ENCODE results near the gene KCTD12.

- TF ChIP-seq CTCF (IDR thresholded peaks at IDR 0.05; ENCODE audit: low read length) (no peak), EZH2 (IDR thresholded peaks at IDR 0.05; ENCODE audit: borderline replicate concordance, low read length) (no peak)
Observed at GRCh38 chr13:76863022-76863421, 23.2 kb downstream of the KCTD12 start.

Data from OCI-LY1 (cell line).